ENCODE results near the gene NDUFV3.

DNA sequence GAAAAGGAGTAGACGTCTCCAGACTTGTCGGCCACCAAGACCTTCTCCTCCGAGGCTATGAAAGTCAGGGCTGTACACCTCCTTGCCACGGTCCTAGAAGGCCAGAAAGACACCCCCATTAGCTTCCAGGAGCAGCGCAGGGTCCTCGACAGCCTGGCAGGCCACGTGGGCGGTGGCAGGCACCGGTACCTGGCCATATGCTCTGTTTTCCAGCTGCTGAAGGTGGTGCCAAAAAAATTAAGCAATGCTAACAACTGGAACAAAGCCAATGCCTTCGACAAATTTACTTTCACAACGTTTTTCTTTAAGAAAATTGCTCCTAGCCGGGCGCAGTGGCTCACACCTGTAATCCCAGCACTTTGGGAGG, 29.6 kb upstream of the NDUFV3 start:
- TF ChIP-seq, protein P1, sequence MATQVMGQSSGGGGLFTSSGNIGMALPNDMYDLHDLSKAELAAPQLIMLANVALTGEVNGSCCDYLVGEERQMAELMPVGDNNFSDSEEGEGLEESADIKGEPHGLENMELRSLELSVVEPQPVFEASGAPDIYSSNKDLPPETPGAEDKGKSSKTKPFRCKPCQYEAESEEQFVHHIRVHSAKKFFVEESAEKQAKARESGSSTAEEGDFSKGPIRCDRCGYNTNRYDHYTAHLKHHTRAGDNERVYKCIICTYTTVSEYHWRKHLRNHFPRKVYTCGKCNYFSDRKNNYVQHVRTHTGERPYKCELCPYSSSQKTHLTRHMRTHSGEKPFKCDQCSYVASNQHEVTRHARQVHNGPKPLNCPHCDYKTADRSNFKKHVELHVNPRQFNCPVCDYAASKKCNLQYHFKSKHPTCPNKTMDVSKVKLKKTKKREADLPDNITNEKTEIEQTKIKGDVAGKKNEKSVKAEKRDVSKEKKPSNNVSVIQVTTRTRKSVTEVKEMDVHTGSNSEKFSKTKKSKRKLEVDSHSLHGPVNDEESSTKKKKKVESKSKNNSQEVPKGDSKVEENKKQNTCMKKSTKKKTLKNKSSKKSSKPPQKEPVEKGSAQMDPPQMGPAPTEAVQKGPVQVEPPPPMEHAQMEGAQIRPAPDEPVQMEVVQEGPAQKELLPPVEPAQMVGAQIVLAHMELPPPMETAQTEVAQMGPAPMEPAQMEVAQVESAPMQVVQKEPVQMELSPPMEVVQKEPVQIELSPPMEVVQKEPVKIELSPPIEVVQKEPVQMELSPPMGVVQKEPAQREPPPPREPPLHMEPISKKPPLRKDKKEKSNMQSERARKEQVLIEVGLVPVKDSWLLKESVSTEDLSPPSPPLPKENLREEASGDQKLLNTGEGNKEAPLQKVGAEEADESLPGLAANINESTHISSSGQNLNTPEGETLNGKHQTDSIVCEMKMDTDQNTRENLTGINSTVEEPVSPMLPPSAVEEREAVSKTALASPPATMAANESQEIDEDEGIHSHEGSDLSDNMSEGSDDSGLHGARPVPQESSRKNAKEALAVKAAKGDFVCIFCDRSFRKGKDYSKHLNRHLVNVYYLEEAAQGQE (IDR thresholded peaks at IDR 0.05; ENCODE audit: low read depth): no peak
- TF ChIP-seq EP300 (IDR thresholded peaks at IDR 0.05; ENCODE audit: borderline replicate concordance): no peak
- TF ChIP-seq ZBTB7A (IDR thresholded peaks at IDR 0.05; ENCODE audit: low read depth): no peak
- no peak for TF ChIP-seq NFIC (IDR thresholded peaks at IDR 0.05)
- no peak for TF ChIP-seq EGR1 (IDR thresholded peaks at IDR 0.05)
- TF ChIP-seq RAD21 (IDR thresholded peaks at IDR 0.05; ENCODE audit: low read depth): no peak
- TF ChIP-seq TAF1 (IDR thresholded peaks at IDR 0.05; ENCODE audit: low read depth): no peak
